ENCODE data around the gene SOX15. TPM values are rescaled to one million over a fixed set of nuclear protein-coding genes. Genes with fewer than 3 reads are reported as not detected.
A peak's percentile ranks its signal among the peaks of the same experiment; 100 is the strongest.

SOX15 gene
- total RNA-seq, 2 experiments from 2014 or later, result 0.84 to 1.6 TPM

DNA sequence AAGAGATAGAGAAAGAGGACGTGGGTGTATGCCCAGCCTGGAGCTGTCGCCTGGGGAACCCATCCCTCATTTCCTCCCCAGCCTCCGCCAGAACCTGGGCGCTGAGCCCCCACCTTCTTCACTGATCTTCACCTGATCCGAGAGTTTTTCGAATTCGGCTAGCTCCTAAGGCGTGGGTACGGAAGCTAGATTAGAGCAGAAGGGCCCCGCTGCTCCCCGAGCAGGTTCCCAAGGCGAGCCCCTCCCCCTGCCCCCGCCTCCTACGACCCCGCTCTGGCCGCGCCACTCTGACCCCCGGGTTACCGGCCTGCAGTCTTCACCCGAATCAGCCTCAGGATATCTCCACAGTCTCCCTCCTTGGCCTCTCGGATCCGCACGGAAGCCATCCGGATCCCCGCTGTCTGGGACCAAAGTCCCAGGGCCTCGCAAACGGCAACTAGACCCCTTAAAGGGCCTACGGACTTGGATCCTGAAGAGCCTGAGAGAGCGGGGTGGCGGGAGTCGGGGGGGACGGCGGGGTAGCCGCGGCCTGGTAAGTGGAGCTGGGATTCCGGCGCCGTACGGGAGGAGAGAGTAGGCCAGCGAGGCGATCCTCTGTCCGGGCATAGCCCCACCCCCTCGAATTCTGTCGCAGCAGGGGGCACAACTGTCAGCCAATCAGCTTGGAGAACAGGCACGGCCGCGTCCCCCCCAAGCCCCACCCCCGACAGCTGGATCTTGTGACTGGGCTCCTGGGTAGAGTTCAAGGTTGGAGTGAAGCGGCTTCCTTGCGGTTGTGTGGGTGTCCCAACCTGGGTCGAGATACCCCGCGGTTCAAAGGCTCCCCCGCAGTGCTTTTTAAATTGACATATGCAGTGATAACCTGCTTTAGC is 37.6 kb upstream of the SOX15 start, which contains the start of gene SAT2:
TSS of gene SAT2 (minus strand) at position 572 of the 872 bp plus-strand sequence. CDS start at position 386, 186 bp downstream.
- Histone ChIP-seq H3K9me3 (ENCODE audit: low read length) (no peaks in the 10 kb centered on the region), H3K4me2 (ENCODE audit: low read length) (peak within 1 kb of the TSS; percentile 74), H3K4me3 (ENCODE audit: low read depth, low read length, poor library complexity, severe bottlenecking) (peak within 1 kb of the TSS; percentile 75), H3K4me1 (ENCODE audit: insufficient read depth, low read length, poor library complexity, severe bottlenecking) (peaks cover 4% of the 10 kb centered on the region), H4K20me1 (ENCODE audit: insufficient read depth, low read length) (no peaks in the 10 kb centered on the region), H3K9me2 (ENCODE audit: insufficient read depth, low read length) (no peaks in the 10 kb centered on the region), H3K27ac (ENCODE audit: low read depth, low read length, poor library complexity, severe bottlenecking) (no peak within 1 kb of the TSS), H3K36me3 (ENCODE audit: insufficient read depth, low read length) (no peaks in the 10 kb centered on the region), H2AFZ (ENCODE audit: low read length) (peak within 1 kb of the TSS; percentile 73), H3K79me2 (ENCODE audit: insufficient read depth, low read depth, low read length) (no peaks in the 10 kb centered on the region)
- ChIA-PET POLR2A (interaction anchor here (0.5 to 1.7 kb wide), 6 partner anchors 13 to 252 kb away, joined by 3 to 6 read pairs (median 4); partner anchors contain the start of genes FXR2 and TP53), CTCF (ENCODE audit: unreplicated experiment) (no interaction called here)
- BruUV-seq (replicated peaks), result no TSS peak
- DNase-seq (ENCODE audit: low spot score), result peak; percentile 82
- TF ChIP-seq EZH2phosphoT487 (IDR thresholded peaks at IDR 0.05; ENCODE audit: borderline replicate concordance, low read depth, low read length), result no peak
- TF ChIP-seq CTCF (conservative IDR thresholded peaks at IDR 0.05; ENCODE audit: low read length), result no peak
- intact Hi-C loops (cut with micrococcal nuclease; ENCODE audit: unreplicated experiment), result loop anchor here (2.0 kb wide), 1 partner anchor 59 kb away; the partner anchor contains the start of gene TP53

- intact Hi-C loops (cut with micrococcal nuclease; ENCODE audit: unreplicated experiment), result loop anchor here (2.0 kb wide), 1 partner anchor 60 kb away; the partner anchor contains the start of gene TP53
- POLR2A ChIA-PET, result interaction anchor here (0.6 to 1.7 kb wide), 3 partner anchors 12 to 58 kb away, joined by 3 to 5 read pairs (median 4); partner anchors contain the start of gene FXR2
- TF ChIP-seq CTCF (conservative IDR thresholded peaks at IDR 0.05; ENCODE audit: low read length), result no peak
- TF ChIP-seq EZH2phosphoT487 (IDR thresholded peaks at IDR 0.05; ENCODE audit: borderline replicate concordance, low read depth, low read length), result no peak
These were observed 37.0 kb upstream of the SOX15 start for GRCh38 chr17:7626956-7627249.

More at GRCh38 chr17:7626956-7627249, 37.0 kb upstream of the SOX15 start:
- Histone ChIP-seq H3K4me2 (ENCODE audit: low read length) (peak overlapping the region; percentile 74), H3K4me1 (ENCODE audit: insufficient read depth, low read length, poor library complexity, severe bottlenecking) (peaks cover 4% of the 10 kb centered on the region), H3K36me3 (ENCODE audit: insufficient read depth, low read length) (no peaks in the 10 kb centered on the region), H3K9me3 (ENCODE audit: low read length) (no peaks in the 10 kb centered on the region), H4K20me1 (ENCODE audit: insufficient read depth, low read length) (no peaks in the 10 kb centered on the region), H3K9me2 (ENCODE audit: insufficient read depth, low read length) (no peaks in the 10 kb centered on the region), H3K27ac (ENCODE audit: low read depth, low read length, poor library complexity, severe bottlenecking) (no peak overlapping the region), H3K4me3 (ENCODE audit: low read depth, low read length, poor library complexity, severe bottlenecking) (peak overlapping the region; percentile 75), H3K79me2 (ENCODE audit: insufficient read depth, low read depth, low read length) (no peaks in the 10 kb centered on the region), H2AFZ (ENCODE audit: low read length) (peak overlapping the region; percentile 73; the same call in 1 of the 2 replicates)
- DNase-seq (ENCODE audit: low spot score), result no peak
- no TSS peak for BruUV-seq (replicated peaks)
- CTCF ChIA-PET (ENCODE audit: unreplicated experiment), result no interaction called here
